ENCODE results near the gene SNX3.

The SNX3 gene

DNA sequence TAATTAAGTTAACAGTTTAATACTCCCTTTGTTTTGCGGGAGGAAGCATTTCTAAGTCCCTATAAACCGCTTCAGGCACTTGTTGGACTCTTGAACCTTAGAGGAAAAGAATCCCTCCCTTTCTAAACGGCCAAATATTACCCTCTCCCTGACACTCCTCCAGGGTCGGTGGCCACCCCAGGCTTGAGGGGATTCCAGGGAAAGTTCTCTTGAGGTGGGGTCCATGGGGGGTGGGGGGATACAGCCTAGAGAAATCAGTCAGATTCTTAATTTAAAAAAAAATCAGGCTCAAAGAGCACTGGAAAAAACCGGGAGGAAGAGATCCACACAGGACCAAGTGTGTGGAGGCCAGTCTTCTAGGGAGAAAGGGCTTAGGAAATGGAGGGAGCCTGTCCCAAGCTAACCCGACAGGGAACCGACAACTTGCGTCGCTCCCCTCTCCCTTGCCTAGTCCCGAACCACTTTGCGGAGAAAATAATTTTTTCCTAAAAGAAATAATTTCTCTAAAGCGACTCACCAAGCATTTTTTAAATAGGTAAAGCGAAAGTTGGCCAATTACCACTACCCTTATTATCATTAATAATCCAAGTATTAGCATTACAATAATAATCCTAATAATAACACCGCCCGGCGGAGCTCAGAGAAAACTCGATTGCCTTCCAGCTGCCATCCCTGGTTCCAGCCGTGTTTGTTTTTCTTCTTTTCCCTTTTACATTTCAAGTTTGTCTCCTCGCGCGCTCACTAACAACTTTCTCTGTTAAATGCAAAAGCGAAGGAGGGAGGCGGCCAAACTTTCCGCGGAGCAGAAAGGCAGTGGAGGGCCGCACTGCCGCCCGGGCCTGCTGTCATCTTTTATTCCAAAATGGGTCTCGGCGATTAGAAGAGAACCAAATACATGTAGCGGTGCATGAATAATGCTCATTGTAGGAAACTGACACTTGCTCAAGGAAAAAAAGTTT, 90.2 kb downstream of the SNX3 start:
- no peak for DNase-seq (ENCODE audit: low read depth)

DNA sequence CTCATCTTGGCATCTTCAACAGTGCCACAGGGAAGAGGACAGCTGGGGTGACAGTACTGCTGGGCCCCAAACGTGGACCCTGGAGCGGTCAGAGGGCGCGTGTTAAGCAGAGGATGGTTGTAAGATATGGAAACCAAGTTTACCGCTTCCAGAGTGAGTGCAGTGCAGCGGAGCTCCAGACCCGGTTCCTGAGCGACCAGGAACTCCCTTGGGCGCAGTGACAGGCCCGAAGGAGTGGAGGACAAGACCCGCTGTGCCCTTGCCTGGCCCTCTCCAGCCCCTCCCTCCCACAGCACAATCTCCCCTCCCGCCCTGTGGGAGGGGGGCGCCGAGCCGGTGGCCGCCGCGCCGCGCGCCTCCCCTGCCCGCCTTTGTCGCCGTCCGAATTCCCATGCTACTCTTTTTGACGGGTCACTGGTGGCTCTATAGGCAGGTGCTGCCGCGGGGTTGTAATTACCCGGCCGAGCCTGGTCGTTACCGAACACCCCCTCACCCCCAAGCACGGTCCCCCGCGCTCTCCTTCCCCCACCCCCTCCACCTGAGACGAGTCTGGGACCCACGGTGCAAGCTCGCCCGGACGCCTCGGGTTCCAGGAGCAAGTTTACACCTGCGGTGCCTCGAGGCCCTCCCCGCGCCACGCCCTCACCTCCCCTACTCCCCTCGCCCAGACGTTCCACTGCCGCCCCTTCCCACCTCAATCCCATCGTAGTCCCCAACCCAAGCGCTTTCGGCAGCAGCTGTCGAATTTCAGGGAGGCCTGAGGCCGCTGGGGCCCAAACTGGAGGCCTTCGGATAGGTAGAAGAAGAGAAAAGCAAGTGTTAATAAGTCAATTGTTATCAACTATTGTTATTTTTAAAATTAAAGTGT, 91.1 kb downstream of the SNX3 start:
- DNase-seq (ENCODE audit: low read depth), result no peak

DNA sequence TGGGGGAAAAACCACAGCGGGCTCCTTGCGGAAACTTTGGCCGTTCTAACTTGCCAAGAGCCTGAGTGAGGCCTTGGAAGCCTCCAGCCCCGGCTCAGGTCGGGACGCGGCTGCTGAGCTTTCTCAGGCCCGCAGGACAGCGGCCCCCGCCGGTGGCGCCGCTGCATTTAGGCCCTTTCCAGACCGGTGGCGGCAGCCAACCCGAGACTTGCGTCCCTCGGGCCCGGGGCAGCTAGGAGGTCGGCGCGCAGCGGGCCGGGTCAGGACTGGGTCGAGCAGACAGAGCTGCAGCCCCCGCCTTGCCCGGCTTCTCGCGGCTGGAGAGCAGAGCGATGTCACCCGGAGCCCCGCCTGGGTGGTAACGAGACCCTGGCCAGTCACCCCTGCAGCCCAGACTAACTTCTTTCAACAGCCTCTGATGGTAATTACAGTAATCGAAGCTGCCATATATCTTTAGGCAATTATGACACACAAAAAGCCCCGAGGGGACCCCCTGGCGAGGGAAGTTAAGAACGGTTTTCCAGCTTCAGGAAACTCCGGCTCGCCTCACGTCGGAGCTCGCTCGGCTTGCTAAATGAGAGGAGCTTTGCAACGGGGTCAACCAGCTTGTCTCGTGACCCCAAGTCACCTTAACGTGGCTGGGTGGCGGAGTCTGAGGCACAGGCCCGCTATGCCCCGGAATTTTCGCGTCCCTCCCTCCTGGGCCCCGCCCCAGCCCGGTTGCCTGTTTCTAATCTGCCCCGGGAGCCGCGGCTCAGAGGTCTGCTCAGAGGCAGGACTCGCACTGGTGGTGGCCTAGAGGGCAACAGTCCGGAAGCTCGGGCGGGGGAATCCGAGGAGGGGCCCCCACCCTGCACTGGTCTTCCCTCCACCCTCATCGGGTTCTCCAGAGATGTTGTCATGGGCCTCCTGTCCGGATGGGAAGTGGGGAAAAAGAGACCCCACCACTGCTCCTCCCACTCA, 92.1 kb downstream of the SNX3 start:
- no peak for DNase-seq (ENCODE audit: low read depth)

DNA sequence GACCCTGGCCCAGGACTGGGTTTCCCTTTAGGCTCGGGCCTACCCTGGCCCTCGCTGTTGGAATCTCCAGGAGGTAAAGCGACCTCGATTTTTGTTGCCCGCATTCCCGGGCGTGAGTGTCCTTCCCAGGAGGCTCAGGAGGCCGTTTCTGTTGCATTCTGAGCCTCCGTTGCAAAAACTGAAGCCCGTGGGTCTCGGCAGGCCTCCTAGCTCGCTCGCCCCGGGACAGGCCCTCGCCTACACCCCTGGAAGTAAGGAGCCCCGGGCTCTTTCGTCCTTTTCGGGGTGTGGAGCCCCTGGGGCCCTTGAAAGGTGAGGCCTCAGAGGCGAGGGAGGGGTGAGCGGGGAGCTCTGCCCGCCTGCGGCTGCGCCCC, 92.8 kb downstream of the SNX3 start:
- DNase-seq (ENCODE audit: low read depth), result no peak

DNA sequence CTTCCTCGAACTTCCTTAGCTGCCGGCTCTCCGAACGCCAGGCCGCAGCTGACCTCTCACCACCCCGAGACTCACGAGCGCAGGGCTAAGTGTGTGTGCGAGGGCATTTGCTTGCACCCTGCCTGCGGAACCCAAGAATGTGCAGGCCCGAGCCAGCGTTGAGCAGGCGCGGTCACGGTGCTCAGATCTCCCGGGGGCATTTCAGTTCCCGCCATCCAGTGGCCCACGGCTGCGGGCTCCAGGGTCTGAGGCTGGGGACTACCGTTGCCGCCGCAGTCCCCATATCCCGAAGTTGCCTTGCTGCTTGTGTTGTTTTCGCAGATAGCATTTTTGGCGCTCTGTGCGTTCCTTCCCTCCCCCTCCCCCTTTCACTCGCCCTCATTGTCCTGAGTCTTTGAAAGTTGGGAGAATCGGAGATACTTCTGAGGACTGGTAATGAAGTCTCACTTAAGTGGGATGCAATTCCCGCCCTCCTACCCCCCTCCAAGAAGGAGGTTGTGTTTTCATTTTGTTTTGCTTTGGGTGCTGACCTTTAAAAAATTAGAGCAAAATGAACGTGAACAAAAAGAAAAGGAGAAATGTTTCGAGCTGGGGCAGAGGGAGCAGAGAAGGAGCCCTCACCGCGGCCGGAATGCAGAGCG, 93.3 kb downstream of the SNX3 start:
- no peak for DNase-seq (ENCODE audit: low read depth)

DNA sequence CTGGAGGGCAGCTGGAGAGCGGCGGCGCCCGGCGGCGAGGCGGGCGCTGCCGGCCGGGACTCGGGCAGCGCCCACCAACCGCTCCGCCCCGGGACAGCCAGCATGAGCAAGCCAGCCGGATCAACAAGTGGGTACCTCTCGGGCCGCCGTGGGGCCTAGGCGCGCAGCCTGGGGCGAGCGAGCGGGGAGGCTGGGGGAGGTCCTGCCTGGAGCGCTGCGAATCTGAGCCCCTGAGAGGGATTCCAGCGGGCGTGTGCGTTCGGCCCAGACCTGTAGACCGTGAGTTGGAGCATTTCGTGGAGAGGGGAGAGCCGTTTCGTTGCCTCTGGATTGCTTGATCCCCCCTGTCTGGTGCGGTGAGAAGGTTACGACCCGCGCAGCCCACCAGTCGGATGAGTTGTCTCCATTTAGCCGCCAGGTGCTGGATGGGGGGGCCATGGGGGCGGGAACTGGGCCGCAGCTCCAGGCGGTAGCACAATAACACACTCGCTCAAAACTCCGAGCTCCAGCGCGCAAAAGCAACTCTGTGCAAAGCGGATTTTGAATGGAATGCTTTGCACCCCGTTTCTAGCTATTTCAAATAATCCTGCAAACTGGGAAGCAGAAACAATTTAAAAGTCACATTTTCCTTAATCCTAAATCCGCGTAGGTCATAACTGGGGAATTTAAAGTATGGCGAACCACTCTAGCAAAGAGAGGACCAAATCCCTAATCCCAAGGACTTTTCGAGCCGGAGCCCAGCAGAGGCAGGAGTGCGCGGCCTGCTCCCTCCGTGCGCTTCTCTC, 94.0 kb downstream of the SNX3 start:
- DNase-seq (ENCODE audit: low read depth), result no peak

DNA sequence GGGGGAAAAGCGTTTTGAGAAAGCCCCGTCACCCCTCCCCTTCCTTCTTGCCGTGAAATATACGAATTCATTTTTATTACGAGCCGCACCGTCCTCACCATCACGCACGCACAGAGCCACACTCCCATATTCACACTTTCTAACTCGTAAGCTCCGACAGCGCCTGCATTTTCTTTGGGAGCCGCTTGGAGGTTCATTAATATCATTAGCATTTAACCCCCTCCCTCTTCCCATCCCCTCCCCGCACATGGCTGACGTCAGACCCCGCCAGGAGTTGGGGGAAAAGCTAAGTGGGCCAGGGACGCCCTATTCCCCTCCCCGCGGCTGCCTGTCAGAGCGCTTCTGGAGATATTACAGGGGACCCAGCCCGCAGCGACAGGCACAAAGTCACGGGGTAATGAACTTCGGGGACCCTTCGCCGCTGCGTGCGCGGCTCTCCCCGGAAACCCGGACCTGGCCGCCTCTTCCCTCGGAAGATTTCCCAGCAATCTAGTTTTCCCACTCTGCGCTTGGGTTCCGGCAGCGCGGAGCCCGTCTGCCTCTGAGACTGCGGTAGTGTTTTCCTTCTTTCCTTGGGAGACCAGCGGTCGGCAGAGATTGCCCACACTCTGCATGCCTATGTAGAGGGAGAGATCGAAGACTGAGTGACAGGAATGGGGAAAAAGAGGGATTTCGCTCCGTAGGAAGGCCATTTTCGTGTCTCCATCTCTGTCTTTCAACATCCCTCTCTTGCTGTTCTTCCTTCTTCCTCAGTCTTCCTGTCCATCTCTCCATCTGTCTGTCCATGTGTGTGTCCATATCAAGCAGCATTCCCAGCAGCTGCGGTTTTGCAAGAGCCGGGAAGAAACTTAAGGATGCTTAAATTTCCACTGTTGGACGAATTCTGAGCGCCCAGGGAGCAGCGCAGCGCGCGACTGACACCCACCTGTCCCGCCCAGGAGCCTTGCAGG, 94.9 kb downstream of the SNX3 start, which contains the start of gene NR2E1:
Gene NR2E1 (plus strand): TSS at position 309 of the 950 bp plus-strand sequence. CDS start 744 bp downstream, outside the sequence.
- DNase-seq (ENCODE audit: low read depth), result no peak

DNA sequence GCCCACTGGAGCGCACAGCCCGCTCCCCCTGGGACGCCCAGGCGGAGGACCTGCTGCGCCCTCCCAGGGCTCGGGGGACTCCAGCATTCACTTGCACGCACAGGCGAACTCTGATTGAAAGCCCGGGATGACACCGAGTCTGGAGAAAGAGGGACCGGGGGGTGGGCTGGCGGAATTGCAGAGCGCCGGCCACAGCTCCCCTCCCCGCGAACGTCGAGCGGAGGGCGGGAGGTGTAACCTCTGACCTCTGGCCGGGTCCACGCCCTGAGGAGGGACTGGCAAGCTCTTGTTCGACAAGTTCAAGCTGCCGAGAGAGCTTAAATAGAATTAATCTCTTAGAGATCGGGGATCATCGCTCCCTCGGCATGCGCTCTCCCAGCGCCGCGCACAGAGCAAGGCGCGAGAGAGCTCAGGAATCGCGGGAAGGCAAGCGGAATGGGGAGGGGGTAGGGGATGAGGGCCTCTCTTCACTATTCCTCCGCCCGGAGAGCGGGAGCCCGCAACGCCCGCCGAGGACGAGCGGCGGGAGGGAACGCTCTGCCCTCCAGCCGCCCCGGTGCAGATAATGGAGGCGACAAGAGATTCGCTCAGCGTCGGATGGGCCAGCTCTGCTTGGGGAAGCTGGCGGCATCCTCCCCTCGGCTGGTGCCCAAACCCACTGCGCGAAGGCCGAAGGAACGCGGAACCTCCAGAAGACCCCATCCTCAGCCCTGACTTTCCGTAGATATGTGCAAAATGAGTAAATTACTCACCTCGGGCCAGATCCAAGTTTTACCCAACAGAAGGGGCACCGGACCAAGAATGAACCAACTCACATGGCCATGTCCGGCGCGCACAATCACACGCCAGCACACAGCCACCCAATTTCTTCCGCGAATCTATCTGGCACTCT, 95.8 kb downstream of the SNX3 start:
- no peak for DNase-seq (ENCODE audit: low read depth)

DNA sequence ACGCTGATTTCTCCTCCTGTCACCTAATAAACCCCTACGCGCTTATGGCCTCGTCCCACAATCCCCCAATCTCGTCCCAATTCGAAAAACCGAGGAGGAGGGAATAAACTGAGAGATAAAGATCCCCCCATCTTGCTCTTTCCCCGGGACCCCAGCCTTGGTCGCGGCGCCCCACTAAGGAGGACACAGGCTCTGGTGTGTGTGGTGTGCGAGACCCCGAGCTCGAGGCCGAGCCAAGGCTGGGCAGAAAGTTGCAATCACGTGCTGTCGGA, 96.4 kb downstream of the SNX3 start:
- DNase-seq (ENCODE audit: low read depth), result no peak

DNA sequence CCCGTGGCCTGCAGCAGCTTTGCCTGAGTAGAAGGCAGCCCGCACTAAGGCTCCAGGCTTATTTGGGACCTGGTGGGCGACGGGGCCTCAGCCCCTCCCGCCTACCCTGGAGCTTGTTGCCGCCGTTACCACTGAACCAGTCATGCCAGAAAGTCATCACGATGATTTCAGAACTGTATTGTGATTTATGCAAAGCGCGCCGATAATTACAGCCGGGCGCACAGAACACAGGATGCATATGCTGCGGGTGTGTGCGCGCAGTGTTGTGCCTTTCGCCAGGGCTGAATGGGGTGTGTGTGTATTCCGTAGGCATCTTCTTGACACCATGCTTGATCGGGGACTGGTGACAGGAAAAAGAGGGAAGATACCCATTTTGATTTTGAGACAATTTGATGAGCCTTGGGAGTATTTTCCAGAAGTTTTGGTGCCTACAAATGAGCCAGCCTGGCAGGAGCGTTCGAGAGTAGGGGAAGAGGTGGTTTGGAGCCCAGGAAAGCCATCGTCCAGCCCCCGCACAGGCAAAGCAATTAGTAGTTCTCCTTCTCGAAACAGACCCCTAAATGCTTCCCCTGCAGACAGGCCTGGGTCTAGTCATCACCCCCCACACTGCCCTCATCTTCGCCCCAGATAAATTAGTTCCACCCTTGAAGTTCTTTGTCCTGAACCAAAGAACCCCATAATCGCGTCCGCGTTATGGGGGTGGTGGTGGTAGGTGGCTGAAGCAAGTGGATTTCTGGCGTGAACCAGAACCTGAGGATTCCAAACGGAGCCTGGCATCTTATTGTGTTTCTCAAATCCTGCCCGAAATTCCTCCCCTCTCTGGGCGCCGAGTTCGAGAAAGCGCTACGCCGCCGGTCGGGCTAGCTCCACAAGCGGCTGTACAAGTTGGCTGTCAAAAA, 96.9 kb downstream of the SNX3 start:
- DNase-seq (ENCODE audit: low read depth), result no peak

DNA sequence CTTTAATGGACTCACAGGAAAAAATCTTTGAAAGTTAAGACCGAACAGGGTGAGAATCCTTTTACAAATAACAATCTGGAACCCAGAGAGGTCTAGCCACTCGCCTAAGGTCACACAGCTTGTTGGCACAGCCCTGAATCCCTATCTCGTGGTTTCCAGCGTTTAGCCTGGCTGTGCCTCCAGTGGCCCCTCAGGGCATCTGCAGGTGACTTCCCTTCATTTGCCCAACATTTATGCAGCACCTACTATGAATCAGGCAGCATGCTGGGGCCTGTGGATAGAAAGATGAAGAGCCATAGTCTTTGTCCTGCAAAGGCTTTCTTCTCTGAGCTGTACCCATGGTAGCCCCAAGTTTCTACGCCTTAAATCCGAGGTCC, 97.6 kb downstream of the SNX3 start:
- DNase-seq (ENCODE audit: low read depth), result no peak

DNA sequence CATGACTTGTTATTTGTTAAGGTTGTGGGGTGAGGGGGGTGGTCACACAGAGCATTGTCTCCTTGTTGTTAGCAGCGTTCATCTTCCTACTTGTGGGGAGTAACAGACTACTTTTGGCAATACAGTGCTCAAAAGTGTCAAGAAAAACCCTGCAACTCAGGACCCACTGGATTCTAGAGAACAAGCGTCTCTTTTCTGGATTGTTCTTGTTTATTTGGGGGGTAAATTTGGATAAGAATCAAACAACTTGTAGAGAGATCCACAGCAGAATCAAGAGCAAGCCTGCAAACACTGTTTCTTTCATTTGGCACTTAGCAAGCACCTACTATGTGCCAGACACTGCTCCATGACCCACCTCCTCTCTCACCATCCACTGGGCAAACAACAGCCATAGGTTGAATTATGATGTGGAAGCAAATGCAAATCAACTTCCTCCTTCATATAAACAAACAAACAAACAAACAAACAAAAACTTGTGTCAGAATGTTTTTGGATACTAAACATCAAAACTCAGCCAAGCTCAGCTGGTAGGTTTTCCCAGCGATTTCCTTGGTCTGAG, 99.0 kb downstream of the SNX3 start:
- no peak for DNase-seq (ENCODE audit: low read depth)

Measured in activated gamma-delta T cell treated with anti-CD3 and anti-CD28 coated beads, Interleukin-2, amount 50 U/mL, for 16 hours (primary cell).